Stimulated activated CD8-positive, alpha-beta memory T cell treated with anti-CD3 and anti-CD28 coated beads, Interleukin-12 subunit alpha, Interleukin-12 subunit beta, amount 100 ng/mL, for 1 hour (primary cell): ENCODE results near the gene RPS18.
A peak's percentile ranks its signal among the peaks of the same experiment; 100 is the strongest.

Source experiments
- DNase-seq: peaks from one replicate; pipeline ENCODE4 v3.0.0-alpha.2; 2020; ENCODE audit warnings: low read depth

The RPS18 gene

DNA sequence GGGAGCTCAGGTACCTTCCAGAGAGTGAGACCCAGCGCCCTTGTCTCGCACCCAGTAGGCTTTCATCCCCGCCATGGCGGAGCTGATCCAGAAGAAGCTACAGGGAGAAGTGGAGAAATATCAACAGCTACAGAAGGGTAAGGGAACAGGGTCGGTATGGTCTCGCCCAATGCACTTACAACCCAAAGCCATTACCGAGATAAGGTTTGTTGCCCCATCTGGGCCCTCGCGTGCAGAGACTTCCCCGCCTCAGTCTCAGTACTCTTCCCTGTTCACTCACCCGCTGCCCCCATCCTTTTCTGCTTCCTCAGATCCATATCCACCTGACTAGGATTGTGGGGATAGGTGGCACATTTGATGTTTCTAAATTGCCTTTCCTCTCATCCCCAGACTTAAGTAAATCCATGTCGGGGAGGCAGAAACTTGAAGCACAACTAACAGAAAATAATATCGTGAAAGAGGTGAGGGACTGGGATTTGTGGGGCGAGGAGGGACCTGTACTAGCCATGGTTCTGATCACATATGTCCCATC is 18.0 kb downstream of the RPS18 start:
- no peak for DNase-seq

DNA sequence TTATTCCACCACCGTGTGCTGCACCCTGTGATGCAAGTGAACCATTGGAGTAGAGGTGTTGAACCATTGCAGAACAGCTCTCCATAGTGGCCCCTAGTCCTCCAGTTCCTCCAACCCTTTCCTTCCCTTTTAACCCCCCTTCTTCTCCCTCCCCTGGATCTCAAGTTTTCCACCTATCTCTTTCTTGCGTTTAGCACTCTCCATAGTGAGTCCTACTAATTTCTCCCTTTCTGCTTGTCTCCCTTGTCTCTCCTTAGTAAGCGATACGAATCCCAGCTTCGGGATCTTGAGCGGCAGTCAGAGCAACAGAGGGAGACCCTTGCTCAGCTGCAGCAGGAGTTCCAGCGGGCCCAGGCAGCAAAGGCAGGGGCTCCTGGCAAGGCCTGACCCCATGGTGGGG is 18.6 kb downstream of the RPS18 start:
- no peak for DNase-seq

DNA sequence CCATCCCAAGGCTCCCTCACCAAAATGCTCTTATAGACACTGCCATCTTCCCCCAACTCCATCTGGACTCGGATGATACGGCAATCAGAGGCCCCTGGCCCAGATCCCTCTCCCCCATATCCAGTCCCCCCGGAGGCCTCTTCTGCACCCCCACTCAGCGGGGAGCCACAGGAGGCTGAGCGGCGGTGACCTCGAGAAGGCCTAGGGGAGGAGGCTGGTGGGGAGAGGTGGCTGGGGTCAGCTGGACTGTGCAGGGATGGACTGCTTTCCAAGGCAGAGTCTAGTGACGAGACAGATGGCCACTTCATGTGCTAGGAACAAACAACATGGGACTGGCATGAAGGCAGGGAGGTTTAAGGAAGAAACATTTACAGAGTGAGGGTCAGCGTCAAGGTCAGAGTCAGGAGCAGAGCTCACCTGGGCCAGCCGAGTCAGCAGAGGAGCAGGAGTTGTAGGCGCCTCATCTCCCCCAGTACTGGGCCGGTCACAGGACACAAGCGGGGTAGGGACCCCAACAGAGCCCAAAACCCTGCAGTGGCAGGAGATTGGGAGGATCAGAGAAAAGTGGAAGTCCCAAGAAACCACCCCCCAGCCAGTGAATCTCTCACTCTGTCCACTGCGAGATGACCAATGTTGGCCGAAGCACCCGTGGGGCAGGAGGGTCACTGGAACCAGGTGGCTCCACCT is 21.3 kb downstream of the RPS18 start:
- DNase-seq = no peak

DNA sequence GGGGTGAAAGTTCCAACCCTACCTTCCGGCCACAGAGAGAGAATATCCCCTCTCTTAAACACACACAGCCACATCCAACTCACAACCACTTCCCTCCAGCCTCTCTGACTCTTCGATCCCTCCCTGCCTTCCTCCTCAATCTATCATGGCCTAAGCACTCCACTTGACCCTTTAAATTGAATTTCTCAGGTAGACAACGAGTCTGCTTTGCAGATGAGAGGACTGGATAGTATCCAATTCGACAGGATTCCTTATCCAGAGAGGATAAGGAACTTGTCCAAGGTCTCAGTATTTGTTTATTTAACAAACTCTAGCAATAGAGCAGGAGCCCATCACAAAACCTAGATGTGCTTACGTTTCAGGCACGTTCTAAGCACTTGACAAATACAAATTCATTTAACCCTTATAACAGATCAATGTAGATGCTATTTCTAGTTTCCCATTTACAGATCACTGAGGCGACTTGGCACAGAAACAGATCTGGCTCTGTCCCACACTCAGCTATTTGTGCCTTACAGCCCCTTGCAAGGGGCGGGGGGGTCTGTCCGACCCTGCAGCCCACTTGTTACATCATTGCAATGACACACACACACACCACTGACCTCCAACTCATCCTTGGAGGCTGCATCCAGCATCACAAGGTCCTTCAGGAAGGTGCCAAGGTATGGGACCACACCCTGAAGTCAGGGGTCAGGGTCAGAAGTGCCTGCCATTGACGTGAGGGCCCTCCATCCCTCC is 22.4 kb downstream of the RPS18 start:
- DNase-seq = no peak

DNA sequence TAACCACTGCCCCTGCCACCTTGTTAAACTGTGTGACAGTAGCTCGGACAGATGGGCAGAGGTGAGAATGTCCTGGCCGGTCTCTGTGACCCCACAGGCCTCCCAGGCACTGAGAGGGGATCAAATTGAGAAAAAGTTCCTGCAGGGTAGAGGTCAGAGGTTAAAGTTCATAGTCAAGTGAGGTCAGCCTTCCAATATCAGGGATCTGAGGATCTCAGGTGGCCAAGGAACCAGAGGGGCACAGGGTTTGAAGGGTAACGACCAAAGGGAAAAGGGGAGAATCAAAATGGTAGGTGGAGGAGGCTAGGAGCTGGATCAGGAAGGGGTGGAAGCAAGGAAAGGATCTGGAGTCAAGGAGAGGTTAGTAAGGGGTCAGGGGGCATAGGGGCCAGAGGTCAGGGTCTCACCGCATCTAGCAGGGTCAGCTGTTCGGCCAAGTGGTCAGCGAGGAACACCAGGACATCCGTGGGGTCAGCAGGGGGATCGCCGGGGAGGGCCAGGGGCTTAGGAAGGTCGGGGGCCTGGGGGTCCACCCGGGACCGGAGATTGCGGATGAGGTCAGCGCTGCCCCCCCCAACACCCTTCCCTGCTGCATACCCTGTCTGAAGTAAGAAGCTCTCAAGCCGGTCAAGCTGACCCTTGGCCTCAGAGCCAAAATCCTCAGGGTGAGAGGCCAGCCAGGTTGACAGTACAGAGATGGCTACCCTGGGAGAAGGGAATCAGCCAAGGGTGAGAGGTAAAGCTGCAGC is 23.9 kb downstream of the RPS18 start:
- no peak for DNase-seq

DNA sequence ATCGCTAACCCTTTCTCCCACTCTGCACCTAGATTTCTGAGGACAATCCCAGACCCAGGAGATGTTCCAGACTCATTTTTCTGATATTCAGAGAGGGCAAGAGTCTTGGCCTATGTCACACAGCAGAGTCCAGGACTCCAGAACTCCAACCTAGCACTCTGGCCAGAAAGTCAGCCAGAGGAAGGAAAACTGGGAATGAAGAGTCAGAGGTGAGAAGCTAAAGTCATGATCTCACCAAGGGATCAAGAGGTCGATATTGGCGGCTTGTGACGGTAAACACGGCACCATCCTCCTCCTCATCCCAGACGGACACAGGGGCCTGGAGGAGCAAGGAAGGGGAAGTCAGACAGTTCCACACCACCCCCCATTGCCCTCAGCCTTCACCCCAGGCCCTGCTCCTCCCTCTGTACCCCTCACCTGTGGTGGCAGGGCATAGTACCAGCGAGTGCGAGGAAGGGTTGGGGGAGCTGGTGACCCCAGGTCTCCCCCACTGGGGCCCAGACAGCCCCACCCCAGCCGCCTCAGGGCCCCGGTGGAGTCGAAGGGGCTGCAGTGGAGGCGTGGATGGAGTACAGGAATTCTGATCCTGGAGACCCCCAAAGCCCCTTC is 25.0 kb downstream of the RPS18 start:
- DNase-seq = no peak

DNA sequence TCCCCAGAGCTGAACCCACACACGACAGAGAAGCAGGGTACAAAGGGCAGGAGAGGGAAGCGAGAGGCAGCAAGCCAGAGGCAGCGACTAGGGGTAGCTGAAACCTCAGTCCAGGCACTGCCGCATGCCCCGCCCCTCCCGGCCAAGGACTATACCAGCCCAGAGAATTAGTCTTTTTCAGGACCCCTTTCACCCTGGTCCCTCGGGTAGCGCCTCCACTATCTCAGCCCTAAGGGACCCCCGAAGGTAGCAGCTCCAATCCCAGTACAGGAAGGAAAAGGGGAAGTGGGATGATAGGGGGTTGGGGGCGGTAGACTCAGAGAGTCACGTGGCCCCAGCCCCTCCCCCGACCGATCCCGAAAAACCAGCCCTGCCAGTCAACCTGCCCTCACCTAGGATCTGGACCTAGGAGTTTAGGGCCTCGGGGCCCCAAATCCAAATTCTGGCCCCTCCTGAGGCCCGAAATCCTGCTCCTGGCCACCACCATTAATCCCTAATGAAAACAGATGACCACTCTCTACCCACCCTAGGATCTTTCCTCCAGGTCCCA is 25.6 kb downstream of the RPS18 start:
- DNase-seq = no peak

DNA sequence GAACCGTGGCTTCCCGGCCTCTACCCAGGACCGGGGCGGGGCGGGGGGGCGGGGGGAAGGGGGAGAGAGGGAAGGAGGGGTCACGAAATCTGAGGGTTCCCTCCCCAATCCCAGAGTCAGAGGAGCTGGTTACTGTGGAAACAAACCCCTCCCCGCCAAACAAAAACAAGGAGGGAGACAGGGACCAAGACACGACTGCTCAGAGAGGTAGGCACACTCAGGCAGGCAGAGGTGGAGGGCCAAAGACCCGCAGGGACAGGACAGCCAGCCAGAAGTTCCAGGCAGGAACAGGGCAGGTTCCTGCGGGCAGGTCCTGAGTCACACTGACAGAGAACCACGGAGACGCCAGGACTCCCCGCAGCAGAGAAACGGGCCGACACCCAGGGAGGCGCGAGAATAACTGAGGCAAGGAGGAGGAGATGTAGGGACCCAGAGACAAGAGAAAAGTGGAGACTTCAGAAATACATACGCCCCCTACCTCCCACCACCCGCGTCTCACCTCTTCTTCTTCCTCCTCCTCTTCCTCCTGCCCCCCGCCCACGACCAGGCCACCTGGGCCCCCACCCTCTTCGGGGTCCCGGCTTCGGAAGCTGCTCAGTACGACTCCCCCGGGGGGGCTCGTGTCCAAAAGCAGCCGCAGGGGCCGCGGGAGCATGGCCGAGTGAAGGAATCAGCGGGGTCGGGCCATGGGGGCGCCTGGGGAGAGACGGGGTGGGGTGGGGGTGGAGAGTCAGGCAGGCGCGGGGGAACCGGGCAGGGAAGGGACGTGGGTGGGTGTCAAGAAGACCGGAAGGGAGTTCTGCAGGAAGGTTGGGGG is 26.3 kb downstream of the RPS18 start:
- DNase-seq = peak; percentile 30

DNA sequence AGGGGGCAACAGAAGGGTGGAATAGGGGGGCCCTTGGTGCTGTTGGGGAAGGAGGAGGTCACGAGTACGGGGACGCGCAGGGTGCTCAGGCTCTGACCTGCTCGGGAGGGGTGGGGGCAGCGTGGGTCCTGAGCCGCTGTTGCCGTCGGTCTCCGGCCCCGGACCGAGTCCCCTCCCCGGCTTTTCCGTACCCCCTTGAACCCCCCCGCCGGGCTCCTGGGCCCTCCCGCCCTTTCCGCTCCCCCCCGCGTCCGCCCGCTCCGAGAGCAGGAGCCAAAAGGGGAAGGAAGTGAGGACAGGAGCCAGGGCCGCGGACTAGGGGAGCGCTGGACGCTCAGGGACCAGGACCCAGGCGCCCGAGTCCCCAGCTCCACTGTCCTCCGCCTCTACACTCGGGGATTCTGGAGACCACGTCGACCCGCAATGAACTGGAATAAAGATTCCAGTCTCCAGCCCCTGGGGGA is 26.9 kb downstream of the RPS18 start, which contains the start of gene RGL2:
TSS of gene RGL2 (minus strand) at position 170 of the 464 bp plus-strand sequence. CDS start 332 bp downstream, outside the sequence.
- DNase-seq = no peak

DNA sequence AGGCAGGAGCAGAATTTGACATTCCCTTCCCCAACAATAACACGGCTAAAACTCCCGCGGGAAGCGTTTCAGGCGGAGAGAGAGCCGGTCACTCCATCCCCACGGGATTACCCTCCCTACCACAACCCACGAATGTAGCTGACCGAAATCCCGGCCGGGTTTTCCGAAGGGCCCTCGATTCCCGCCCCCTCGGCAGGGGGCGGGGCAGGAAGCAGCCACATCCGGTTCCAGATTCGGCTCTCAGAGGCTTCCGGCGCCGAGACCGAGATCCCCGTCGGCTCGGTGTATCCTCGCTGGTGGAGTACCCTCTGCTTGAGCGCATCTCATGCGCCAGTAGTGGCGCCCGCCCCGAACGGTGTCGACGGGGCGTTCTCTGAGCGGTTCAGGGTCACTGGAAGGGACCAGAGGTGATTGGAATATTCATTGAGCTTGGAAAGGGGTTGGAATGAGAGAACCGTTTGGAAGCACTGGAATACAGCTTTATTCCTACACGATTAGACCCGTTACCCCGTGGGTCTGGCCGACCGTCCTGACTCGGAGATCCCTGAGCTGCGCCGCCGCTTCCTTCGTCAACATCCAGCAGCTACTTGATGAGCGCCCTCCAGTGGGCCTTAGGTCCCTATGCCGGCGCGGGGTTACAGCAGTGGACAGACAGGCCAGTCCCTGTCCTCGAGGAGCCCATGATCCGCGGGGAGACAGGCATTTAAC is 27.5 kb downstream of the RPS18 start:
- DNase-seq = peak; percentile 90

DNA sequence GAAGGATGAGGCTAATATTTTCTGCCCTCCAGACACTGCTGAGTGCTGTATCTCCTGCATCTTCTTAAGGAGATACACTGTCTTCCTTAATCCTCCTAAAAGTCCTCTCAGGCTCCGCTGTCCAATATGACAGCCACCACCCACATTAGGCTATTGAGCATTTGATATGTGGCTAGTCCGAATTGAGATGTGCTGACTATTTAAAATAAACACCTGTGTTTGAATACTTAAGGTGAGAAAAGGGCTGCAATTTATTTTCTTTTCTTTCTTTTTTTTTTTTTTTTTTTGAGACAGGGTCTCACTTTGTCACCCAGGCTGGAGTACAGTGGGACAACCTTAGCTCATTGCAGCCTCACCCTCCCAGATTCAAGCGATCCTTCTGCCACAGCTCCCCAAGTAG is 30.0 kb downstream of the RPS18 start:
- no peak for DNase-seq

DNA sequence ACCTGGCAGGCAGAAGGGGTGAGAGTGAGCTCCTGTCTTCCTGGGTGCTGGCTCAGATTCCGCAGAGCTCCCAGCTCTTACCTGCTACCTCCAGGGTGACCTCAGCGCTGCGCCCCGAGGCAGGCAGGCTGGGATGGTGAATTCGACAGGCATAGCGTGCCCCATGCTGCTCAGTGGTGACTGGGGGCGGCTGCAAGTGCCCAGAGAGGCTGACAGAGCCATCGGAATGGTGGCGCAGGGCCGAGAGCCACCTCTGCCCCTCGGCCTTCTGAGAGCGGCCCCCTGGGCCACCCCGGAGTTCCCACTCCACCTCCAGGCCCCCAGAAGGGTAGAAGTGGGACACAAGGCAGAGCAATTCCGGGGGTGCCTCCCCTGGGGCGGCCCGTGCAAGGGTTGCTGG is 32.3 kb downstream of the RPS18 start:
- DNase-seq = no peak

DNA sequence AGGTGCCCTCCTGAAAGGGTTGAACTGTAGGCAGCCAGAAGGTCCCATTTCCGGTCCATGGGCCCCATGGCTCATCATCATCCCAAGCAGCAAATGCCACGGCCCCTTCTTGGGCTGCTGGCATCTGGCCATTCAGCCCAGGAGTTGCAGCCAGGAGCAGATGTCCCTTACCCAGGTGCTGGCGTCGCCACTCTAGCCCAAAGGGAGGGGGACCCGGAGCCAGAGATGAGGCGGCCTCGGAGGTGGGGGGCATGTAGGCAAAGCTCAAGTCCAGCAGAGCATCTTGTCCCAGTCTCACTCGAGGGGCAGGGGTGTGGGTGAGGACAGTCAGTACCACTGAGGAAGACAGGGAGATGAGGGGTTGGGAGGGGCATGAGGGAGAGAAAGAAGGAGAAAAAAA is 33.2 kb downstream of the RPS18 start:
- no peak for DNase-seq

DNA sequence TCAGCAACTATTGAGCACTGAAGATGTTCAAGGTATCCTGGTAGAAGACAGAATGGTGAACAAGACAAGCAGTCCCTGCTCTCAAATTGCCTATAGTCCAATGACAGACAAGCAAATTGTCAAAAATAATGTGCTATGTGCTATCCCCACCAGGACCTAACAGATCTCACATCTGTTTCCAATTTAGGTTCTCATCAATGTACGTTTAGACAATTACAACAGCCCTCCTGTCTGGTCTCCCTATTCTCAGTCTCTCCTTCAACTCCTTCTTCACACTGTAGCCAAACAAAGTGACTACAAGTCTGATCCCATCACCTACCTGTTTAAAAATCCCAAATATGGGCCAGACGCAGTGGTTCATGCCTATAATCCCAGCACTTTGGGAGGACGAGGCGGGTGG is 34.5 kb downstream of the RPS18 start:
- no peak for DNase-seq

DNA sequence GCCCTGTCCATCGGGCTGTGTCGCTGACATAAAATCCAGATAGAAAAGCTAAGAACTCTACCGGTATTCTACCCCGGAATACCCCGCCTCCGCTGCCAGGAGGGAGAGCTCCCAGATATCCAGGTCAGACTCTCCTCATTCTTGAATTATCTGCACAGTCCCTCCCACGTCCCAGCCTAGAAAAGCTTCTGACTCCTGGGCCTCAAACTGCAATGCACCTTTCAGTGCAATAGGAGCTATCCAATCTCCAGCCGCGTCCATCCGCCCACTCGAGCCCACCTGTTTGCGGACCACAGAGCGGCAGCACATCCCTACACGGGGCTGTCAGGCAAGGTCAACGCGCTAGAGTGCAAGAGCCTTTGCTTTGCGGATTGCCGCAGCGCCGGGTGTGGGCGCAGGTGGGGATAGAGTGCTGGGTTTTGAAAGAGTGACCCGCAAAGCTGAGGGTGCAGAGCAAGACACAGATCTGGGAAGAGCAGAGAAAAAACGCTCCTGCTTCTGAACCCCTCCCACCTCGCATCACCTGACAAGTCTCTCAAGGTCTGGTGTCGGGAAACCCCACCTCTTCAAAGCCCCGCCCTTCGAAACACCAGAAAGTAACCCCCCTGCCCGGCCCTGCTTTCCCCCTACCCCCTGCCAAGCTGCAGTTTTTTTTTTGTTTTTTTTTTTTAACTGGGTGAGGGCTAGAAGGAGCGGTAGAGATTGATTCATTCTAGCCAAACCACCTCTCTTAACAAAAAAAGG is 40.7 kb downstream of the RPS18 start:
- DNase-seq = peak; percentile 72

DNA sequence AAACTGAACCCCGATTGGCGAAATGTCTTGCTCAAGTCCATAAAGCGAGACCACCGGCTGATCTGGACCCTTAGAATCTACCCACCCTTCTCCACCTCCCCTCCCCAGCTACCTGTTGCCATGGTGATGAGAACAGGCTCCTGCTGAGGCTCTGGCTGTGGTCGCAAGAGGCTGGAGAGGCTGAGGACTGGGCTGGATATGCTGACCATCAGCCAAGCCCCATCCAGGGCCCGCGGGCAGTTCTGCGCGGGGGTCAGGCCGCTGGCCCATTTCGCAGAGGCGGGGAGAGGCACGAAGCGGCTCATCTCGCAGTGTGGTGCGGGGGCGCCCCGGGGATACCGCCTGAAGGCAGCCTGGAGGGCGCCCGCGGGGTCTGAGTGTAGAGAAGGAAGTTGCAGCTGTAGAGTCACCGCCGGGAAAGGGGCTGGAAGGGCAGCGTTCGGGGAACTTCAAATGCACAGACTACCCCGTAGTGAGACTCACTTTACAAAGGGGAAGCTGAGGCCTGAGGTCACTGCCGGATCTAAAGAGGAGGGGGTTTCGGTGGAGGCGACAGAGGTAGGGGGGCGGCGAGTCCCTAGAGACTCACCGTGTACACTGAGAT is 41.3 kb downstream of the RPS18 start:
- no peak for DNase-seq

DNA sequence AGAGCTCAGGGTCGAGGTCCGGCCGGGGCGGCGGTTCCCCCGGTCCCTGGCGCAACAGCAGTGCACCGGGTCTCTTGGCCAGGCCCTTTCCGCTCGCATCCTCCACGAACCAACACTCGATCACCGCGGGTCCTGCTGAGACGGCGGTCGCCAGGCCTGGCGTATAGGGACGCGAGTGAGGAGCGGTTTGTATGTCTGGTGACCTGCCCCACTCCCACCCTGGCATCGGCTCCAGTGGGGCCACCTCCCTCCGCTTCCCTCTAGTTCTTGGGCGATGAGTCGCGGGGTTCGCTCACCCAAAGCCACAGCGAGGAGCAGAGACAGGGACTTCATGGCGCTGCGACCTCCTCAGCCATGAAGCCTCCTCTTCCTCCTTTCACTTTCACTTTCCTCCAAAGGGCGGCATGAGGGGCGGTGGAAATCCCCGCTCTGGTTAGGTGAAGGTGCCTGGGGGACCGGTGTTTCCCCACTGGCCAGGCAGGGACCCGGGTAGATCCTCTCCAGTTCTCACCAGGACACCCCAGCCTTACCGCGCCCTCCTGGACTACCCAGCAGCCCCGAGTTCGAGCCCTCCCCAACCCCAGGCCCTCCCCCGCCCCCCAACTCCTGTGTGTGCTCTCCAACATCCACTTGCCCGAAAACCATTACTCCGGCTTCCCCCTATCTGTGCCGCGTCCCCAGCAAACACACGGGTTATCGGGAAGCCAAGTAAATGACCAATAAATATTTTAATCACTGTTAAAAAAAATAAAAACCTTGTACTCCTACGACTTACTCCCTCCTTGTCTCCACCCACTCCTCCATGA is 42.0 kb downstream of the RPS18 start, which contains the start of gene TAPBP:
TSS of gene TAPBP (minus strand) at position 370 of the 806 bp plus-strand sequence. CDS start at position 333, 37 bp downstream.
- DNase-seq = peak; percentile 78

DNA sequence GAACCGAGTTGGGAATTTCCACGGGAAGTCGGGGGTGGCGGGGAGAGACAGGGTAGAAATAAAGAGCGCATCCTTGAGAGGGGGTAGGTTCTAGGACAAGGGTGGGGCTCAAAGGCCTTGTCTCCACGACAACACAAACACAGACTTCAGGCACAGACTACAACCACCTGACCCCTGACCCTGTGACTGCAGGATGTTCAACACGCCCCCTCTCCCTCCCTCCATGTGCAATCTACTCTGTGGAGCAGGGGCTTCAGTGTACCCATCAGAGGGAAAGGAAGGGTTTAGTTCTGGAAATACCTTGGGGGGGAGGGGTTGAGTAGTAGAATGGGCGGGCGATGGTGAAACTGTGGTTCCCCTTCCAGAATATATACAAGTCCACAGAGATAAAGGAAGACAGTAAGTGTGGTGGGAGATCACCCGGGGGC is 42.7 kb downstream of the RPS18 start:
- peak; percentile 55 for DNase-seq
